Measurements from ENCODE around the gene C12orf50.
"Not testable (repeated sequence)": the region's sequence is repeated elsewhere in the genome, so short reads cannot be mapped to it uniquely, and the experiment has no call there.

Gene C12orf50, protein sequence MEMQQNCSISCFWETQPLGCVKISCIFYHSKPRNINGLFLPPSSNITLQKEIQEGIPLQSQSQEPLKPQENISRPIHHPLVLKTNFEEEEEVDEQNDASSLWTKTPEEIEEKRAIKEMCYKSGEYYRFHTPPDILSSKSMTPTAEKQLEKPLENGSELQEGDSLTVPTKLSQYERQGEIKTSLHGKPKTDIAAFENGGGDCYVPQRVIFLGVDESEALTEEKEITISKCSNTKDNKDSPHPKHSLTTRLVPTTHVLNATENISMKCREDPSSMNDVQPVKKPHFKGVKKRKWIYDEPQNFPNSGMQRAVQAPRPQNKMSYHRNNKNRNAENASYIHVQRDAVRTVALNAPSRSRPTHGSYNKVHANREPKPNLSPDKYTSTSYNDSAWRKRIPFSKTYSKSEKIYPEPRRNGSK

DNA sequence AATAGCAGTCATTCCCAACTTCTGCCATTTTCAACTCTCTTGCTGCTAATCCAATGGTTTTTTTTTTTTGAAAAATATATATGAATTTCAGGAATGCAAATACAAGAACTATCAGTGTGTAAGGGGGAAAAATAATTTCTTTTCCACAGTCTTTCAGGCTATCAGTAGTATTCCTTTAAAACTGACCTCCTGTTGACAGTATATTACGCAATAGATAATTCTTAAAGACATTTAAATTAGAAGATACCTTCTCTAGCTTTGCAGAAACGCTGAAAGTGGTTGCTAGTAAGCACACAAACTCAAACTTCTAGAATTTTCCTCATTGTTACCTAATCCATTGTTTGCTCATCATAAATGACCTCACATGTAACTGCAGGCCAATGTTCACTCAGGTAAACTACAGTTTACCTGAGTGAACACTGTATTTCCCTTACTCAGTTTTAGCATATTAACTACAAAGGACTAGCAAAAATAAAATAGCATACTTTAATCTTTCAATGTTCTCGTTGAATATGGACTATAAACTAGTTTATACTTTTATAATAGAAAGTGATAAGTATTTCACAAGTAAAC is at the start of gene C12orf50:
TSS of gene C12orf50 (minus strand) at position 309 of the 573 bp plus-strand sequence. CDS start 2,439 bp downstream, outside the sequence.
- no peak for DNase-seq (ENCODE audit: low spot score)

DNA sequence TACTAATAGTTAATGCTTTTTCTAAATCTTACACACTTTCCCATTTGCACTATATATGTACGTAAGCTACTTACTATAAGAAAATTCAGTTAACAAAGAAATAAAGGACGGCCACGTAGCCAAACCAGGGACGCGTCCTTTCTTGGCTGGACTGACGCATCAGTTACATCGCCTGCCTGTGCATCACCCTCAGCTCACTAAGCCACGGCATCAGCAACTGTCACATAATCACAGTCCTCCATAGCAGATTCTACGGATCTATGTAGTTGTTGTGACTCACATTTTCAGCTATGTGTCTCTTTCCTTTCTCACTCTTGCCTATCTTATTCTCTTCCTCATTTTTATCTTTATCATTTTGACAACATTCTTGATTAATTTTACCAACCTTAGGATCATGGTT is 38.1 kb upstream of the C12orf50 start:
- DNase-seq (ENCODE audit: low spot score): no peak

DNA sequence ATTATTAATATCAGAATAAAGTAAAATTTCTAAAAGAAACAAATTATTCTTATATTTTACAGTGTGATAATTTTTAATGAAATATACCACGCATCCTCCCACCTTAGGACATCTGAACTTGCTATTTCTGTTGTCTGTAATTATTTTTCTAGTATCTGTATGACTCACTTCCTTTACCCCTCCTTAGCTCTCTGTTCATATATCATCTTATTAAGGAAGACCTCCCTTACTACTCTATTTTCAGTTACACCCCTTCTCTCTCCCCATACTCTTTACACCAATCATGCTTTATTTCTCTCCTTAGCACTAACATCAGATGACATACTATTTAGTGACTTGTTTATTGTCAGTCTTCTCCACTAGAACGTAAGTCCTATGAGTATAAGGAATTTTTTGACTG is 34.2 kb upstream of the C12orf50 start:
- DNase-seq (ENCODE audit: low spot score): no peak

DNA sequence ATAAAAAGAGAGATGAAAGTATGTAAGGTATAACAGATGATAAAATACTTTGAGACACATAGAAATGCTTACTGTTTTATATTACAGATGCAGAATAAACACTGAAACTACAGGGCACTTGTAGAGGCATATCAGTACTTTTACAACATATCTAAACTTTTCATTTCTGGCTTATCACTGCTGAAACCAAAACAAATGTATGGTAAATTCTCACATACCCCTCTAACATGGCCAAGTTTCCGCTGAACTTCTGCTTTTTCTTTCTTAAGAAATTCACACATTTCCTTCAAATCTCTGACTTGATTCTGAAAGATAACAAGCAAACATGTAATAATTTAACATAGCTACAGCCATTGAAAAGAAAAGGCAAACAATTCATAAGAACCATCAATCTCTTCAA is 33.3 kb upstream of the C12orf50 start:
- DNase-seq (ENCODE audit: low spot score): no peak

DNA sequence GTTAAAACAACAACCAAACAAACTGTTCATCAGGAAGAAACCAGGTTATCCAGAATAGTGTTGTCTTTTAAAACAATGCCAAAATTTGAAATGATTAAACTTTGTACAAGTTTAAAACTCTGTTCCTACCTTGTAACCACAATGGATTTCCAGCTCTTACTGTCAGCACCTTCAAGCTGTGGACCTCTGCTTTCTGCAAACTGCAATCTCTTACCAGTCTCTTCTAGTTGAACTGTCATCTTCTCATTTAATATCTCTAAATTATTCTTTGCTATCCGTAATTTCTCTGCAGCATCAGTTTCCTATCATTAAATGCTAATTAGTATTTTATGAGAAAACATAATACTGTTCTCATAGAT is 29.5 kb upstream of the C12orf50 start:
- DNase-seq (ENCODE audit: low spot score): no peak

DNA sequence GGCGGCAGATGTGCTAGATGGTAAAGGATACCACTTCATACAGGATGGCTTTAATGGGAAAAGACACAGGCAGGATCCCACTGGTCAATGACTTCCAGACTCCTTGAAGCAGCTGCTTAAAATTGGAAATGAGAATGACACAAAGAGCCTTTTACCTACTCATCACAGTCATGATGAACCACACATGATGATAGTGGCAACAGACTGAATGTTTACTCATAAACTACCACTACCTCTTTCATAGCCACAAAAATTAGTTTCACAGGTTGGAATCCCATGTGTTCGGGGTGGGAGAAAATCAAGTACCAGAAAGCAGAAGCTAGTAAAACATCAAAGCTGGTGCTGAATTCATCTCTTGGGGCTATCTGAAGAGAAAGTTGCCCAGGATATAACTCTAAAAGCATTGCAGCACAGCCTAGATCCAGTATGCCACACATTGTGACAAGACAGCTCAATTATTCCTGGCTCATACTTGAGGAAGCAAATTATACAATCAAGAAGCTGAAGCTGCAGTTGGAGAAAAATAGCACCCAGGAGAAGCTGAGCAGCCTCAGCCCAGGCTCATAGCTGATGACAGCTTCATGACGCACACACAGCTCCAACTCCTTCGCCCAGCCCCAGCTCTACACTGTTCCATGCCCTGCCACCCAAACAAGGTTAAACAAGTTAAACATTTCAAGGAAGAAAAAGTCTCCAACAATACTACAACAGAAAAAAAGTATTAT is 29.0 kb upstream of the C12orf50 start:
- DNase-seq (ENCODE audit: low spot score): peak; percentile 81

DNA sequence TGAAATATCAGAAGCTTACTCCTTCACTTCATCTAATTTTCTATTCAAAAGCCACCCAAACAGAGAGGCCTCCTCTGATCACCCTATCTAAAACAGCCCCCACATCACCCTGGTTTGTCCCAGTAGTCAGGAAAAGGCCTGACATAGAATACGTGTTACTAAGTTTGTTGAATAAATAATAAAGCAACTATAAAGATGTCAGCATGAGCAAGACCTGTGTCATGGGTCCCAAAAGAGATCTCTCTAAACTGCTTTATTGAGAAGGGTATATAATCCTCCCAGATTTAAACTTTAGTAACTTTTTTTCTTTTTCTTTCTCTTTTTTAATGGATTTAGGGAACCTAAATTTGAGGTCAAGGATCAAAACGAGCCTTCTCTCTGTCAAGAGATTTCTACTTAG is 27.4 kb upstream of the C12orf50 start:
- no peak for DNase-seq (ENCODE audit: low spot score)

DNA sequence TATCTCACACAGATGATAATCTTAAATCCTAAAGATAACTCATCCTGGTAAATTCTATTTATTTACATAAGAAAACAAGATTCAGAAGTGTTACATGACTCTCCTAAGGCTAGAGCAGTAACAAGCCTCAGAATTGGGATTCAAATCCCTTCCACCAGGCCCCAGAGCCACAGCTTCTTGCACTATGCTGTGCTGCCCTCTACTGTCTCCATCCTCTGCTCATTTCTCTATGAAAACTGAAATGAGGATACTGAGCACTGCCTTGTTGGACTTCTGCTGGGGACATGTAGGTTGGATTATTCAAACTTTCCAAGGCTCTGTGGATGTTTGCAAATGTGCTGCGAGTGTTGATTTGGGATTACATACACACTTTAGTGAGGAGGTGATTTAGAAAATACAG is 23.5 kb upstream of the C12orf50 start:
- DNase-seq (ENCODE audit: low spot score): peak; percentile 42

DNA sequence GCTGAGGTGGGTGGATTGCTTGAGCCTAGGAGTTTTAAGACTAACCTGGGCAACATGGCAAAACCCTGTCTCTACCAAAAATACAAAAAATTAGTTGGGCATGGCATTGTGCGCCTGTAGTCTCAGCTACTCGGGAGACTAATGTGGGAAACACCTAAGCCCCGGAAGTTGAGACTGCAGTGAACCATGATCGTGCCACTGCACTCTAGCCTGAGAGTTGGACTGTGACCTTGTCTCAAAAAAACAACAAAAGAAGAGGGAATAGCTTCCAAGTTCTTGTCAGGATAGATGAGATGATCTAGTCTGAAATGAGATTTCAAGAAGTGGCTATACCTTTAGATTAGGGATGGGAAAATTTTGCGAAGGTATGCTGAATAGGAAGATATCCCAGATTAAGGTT is 14.8 kb upstream of the C12orf50 start:
- DNase-seq (ENCODE audit: low spot score): no peak

DNA sequence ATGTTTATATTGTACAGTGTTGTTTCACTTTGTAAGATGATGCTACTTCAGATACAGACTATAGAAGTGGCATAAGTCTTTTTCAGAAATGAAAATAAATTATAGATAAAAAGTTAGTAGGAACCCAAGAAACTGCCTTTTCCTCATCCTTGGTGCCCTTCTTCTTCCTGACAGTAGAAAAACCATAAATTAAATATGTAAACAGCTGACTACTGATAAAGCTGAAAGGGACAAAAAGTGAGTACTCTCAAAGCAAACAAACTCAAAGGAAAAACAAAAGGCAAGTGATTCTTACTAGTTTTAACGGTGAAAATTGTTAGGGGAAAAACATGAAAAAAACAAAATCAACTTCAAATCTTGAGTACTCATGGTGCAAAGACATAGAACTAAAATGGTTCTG is 8.6 kb upstream of the C12orf50 start:
- no peak for DNase-seq (ENCODE audit: low spot score)

DNA sequence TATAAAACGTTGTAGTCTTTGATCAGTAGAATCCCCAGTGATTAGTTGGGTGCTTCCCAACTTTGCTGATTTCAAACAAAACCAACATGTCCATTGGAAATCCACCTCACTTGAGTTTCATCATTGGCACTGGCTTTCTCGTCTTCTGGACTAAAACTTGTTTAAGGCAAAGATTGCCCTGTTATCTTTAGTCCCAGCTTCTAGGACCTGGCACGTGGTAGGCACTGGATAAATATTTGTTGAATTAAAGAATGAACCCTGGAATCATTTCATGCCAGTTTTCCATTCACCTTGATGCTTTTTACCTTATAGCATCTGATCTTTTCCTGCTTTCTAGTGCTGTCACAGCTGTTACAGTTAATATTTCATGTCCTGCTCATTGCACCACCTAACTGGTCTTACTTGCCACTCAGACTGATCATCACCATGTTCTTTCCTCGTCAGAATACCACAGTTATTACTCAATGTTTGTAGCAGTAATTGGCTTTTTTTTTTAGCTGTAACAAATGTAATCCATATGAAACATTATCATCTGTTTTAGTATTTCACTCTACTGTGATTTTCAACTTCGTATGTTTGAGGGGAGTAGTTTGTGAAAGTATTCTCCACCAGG is 7.3 kb upstream of the C12orf50 start:
- no peak for DNase-seq (ENCODE audit: low spot score)

DNA sequence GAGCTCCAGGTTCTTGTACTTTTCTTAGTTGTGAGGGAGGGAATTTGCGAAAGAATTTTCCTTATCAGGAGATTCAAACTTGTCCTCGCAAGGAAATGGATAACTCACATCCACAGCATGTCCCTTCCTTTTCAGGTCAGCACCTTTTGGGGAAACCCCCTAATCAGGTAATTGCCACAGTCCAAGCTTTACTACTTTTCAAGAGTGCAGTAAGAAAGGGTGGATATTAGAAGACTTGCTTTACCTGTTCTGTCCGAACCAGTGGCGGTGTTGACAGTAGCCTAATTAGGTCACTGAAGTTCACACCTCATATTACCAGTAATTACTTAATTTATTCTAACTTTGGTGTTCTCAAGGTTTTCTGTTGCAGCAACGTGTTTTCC is 6.7 kb upstream of the C12orf50 start:
- DNase-seq (ENCODE audit: low spot score): no peak

DNA sequence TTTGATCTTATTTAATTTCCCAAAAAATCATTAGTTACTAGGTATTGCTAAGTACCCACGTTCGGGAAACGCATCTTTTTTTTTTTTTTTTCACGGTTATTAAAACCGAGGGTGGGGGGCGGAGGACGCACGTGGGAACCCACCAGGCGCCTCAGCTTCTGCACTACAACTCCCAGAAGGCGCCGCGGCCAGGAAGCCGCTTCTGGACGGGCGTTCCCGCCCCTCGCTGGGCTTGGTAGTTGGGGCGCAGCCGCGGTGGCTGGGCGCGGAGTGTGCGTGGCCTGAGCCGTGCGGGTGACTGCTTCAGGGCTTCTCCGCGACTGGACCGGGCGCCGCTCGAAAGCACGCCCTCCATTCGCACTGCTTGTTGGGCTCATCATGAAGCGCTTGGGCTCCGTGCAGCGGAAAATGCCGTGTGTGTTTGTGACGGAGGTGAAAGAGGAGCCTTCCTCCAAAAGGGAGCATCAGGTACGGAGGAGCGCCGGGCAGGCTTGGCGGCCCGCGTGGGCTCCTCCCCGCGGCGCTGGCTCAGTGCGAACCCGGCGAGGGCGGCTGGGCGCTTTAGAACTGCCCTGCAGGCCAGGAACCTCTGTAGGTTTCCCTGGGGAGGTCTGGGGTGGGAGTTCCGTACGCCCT is 6.2 kb upstream of the C12orf50 start:
- peak; percentile 91 for DNase-seq (ENCODE audit: low spot score)

DNA sequence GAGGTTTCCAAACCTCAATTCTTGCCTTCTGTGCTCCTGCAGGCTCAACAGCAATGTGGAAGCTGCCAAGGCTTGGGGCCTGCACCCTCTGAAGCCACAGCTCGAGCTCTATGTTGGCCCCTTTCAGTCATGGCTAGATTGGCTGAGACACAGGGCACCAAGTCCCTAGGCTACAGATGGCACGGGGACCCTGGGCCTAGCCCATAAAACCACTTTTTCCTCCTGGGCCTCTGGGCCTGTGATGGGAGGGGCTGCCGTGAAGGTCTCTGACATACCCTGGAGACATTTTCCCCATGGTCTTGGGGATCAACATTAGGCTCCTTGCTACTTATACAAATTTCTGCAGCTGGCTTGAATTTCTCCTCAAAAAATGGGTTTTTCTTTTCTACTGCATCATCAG is 2.0 kb upstream of the C12orf50 start:
- not testable (repeated sequence) for DNase-seq (ENCODE audit: low spot score)

DNA sequence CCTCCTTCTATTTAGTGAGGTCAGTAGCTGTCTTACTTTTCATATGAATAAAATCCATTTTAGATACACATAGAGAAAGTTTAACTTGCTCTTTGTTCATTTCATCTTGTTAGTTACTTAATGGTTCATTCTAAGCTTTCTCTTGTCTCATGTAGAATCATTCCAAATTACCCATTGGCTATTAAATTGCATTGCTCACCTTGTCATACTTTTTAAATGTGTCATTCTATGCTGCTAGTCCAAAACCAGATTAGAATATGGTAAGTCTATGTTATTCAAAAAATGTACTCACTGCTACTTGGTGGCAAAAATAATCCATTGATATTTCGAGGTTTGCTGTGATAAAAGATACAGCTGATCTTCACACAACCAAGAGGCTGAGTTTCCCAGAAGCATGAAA is 3.0 kb downstream of the C12orf50 start:
- no peak for DNase-seq (ENCODE audit: low spot score)

DNA sequence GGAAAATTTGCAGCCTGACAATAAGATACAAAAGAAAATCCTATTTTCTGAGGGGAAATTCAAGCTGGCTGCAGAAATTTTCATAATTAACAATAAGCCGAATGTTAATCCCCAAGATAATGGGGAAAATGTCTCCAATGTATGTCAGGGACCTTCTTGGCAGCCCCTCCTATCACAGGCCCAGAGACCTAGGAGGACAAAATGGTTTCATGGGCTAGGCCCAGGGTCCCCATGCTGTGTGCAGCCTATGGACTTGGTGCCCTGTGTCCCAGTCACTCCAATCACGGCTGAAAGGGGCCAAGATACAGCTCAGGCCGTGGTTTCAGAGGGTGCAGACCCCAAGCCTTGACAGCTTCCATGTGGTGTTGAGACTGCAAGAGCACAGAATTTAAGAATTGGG is 11.2 kb downstream of the C12orf50 start:
- DNase-seq (ENCODE audit: low spot score): no peak

DNA sequence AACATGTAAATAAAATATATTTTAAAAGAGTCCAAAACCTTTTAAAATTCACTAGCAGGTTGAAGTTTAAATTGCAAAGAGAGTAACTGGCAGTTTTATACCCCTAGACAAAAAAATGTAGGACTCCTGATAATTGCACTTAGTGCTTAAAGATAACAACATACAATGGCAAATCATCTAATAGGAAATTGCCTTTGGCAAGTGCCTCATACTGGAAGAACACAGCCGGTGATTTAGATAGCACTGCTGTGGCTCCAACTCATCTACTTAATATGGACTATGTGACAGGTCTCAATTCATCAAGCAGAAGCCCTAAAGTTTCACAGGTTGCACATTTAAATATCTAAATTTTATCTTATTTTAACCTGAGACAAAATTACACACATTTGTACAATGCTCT is 13.4 kb downstream of the C12orf50 start:
- DNase-seq (ENCODE audit: low spot score): no peak

DNA sequence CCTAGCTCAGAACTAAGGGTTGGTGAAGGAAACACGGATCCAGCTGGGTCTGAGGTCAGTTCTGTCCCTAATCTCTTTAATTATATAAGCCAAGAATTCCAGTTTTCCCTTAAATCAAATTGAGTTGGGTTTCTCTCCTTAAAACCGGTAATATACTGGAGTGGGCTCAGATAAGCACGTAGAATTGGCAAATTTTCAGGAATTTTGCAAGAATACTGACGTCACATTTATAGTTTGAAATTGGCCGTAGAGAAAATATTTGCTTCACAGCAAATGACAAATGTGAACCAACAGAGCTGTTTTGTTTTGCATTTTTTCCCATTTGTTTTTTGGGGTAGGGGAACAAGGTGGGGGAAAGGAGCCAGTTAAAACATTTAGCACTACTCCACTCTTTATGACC is 17.4 kb downstream of the C12orf50 start:
- no peak for DNase-seq (ENCODE audit: low spot score)

DNA sequence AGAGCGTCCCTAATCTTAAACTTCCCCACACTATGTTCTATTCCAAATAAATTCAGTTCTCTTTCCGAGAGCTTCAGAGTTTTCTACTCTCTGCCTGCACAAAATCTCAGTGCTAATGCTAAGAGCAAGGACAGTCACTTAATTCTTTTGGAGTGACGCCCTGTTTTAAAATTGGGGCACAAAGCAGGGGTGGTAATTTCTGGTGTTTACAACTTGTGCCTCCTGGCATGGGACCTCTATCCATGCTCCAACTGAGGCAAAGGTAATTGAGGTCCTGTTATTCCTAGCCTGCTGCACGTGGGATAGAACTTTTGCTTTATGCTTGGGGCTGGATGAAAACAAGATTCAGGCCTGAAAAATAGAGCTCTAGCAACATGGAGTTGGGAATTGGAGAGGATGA is 22.9 kb downstream of the C12orf50 start:
- no peak for DNase-seq (ENCODE audit: low spot score)

DNA sequence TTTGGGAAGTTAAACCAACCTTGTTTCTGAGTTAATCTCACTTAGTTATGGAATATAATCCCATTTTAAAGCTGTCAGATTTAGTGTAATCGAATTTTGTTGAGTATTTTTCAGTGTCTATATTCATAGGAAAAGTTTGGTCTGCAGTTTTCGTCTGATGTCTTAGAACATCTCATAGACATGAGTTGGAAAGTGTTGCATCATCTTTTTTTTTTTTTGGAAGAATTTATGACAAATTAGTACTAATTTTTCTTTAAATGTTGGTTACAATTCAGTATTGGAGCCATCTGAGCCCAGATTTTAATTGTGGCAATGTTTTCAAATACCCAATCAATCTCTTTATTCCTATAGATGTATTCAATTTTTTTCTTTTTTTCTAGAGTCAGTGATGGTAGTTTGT is 27.9 kb downstream of the C12orf50 start:
- DNase-seq (ENCODE audit: low spot score): no peak

DNA sequence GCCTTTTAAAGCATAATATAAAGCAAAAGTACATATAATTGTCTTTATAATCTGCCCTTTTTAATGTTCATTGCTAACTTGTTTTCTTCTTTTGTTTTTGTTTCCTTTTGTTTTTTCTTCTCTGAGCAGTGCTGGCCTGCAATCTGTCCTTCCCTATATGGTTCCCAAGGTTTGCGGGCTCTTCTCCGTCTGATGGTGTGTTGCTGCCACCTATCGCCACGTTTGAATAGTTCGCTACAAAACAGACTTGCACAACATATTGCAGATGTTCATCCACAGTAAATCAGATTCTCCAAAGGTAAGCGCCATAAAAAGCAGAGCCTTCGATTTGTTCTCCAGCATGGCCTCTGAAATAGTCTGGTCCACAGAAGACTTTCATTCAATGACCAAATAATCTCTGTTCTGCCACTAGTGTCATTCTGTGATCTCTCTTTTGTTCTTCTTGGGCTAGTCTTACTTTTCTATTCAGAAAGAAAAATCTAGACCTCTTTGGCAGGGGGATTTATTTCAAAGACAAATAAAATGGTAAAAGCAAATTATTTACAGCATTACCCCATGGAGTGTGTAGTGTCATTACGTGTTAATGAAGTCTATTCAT is 33.5 kb downstream of the C12orf50 start:
- peak; percentile 58 for DNase-seq (ENCODE audit: low spot score)

DNA sequence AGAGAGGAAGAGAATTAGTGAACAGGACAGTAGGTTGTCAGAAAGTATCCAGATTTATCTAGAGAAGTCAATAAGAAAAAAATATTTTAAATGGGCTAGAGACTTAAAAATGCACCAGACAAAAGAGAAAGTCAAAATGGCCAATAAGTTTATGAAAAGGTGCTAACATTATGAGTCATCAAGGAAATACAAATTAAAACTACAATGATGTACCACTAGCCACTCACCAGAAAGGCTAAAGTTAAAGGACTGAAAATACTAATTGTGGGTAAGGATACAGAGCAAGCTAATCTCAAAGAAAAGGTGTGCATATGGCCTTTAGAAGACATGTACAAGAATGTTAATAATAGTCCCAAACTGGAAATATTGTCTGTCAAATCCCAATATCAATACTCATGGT is 37.7 kb downstream of the C12orf50 start:
- DNase-seq (ENCODE audit: low spot score): no peak
